Activated T-cell treated with anti-CD3 and anti-CD28 coated beads, Interleukin-2, amount 50 U/mL, for 4 hours (primary cell): ENCODE data around the gene TP53BP1. TPM values are rescaled to one million over a fixed set of nuclear protein-coding genes. Genes with fewer than 3 reads are reported as not detected.
A peak's percentile ranks its signal among the peaks of the same experiment; 100 is the strongest.
"Not testable (repeated sequence)": the region's sequence is repeated elsewhere in the genome, so short reads cannot be mapped to it uniquely, and the experiment has no call there.

Experiments used
- ATAC-seq, 2 donors: fragments of 200-7000 bp; cut with Tn5 transposase; one replicate each; pipeline ENCODE4 v1.10.0; 2021
- DNase-seq: peaks from one replicate; pipeline ENCODE4 v3.0.0-alpha.2; 2020
- H3K27me3 Mint-ChIP-seq: one replicate; pipeline ENCODE4 v1.8.0; 2021; ENCODE audit warnings: low read depth, mixed read lengths
- H3K36me3 Mint-ChIP-seq: one replicate; pipeline ENCODE4 v1.8.0; 2022; ENCODE audit warnings: mixed read lengths; ENCODE audit not compliant: insufficient read depth
- H3K4me1 Mint-ChIP-seq: one replicate; pipeline ENCODE4 v1.8.0; 2021; ENCODE audit warnings: low read depth, mixed read lengths
- H3K4me3 Mint-ChIP-seq: one replicate; pipeline ENCODE4 v1.8.0; 2021; ENCODE audit warnings: mild to moderate bottlenecking, moderate library complexity, mixed read lengths
- H3K9me3 Mint-ChIP-seq: one replicate; pipeline ENCODE4 v1.8.0; 2021; ENCODE audit warnings: mixed read lengths
- total RNA-seq, 3 donors: library from RNA; stranded (reverse); gene quantifications; one replicate each; pipeline ENCODE4 v1.2.1, GENCODE V29; 2021

TP53BP1 gene, protein sequence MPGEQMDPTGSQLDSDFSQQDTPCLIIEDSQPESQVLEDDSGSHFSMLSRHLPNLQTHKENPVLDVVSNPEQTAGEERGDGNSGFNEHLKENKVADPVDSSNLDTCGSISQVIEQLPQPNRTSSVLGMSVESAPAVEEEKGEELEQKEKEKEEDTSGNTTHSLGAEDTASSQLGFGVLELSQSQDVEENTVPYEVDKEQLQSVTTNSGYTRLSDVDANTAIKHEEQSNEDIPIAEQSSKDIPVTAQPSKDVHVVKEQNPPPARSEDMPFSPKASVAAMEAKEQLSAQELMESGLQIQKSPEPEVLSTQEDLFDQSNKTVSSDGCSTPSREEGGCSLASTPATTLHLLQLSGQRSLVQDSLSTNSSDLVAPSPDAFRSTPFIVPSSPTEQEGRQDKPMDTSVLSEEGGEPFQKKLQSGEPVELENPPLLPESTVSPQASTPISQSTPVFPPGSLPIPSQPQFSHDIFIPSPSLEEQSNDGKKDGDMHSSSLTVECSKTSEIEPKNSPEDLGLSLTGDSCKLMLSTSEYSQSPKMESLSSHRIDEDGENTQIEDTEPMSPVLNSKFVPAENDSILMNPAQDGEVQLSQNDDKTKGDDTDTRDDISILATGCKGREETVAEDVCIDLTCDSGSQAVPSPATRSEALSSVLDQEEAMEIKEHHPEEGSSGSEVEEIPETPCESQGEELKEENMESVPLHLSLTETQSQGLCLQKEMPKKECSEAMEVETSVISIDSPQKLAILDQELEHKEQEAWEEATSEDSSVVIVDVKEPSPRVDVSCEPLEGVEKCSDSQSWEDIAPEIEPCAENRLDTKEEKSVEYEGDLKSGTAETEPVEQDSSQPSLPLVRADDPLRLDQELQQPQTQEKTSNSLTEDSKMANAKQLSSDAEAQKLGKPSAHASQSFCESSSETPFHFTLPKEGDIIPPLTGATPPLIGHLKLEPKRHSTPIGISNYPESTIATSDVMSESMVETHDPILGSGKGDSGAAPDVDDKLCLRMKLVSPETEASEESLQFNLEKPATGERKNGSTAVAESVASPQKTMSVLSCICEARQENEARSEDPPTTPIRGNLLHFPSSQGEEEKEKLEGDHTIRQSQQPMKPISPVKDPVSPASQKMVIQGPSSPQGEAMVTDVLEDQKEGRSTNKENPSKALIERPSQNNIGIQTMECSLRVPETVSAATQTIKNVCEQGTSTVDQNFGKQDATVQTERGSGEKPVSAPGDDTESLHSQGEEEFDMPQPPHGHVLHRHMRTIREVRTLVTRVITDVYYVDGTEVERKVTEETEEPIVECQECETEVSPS (N-terminal part only)
- total RNA-seq: 10 to 100 TPM; 30.5 to 36.1 (median 35.3) TPM

DNA sequence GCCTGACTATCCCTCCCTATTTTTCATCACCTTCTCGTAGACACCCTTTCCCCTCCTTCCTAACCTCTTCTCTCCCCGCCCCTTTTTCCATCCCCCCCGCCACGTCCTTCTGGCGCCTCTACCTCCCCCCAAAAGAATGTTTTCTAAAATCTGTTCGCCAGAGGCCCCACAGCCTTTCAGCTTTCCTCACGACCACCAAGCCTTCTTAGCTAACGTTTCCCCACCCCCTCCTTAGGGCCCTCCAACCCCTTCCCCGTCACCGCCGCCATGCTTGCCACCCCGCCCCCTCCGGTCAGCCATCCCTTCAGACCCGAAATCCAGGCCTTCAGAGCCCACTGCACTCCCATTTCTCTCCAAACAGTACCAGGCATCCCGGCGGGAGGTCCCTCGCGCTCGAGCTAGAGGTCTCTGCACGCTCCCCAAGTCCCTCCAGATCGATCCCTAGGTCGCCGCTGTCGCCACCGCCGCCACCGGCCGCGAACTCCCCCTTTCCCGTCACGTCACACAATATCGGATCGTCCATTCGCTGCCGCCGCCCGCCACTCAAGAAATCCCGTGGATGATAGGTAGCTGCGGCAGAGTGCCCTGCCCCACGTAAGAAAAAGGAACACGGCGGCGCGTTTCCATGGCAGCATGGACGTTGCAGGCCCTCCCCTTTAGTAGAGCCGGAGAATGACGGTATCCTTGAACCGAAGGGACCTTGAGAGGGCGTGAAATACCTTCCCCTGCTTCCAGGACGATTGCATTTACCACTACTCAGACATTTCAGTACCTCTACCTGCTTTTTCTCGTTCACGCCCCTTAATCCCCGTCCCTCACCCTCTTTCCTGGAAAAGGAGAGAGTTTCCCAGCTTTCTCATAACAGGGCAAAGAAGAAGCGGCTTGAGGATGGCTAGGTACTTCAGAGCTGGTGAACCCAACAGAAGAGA lies at the start of gene TP53BP1:
Gene TP53BP1, minus strand, starts transcription at position 484 of the 929 bp plus-strand sequence. Its CDS starts 113 bp downstream, at position 371.
- no peaks in the 10 kb centered on the region for H3K27me3 Mint-ChIP-seq
- H3K36me3 Mint-ChIP-seq: peaks cover 24% of the 10 kb centered on the region
- DNase-seq: peak; percentile 91
- H3K4me1 Mint-ChIP-seq: peaks cover 29% of the 10 kb centered on the region
- no peaks in the 10 kb centered on the region for H3K9me3 Mint-ChIP-seq
- H3K4me3 Mint-ChIP-seq: peak within 1 kb of the TSS; percentile 99
- peak; percentile 100 for ATAC-seq

- DNase-seq (no peak), ATAC-seq (no peak)
- H3K36me3 Mint-ChIP-seq: no peaks in the 10 kb centered on the region
- H3K9me3 Mint-ChIP-seq: no peaks in the 10 kb centered on the region
- no peak overlapping the region for H3K4me3 Mint-ChIP-seq
- peaks cover 3% of the 10 kb centered on the region for H3K4me1 Mint-ChIP-seq
- H3K27me3 Mint-ChIP-seq: no peaks in the 10 kb centered on the region
These were observed 48.8 kb upstream of the TP53BP1 start for GRCh38 chr15:43541785-43542184.

- Mint-ChIP-seq H3K27me3 (no peaks in the 10 kb centered on the region), H3K9me3 (no peaks in the 10 kb centered on the region), H3K4me1 (peaks cover 3% of the 10 kb centered on the region), H3K4me3 (no peak overlapping the region), H3K36me3 (no peaks in the 10 kb centered on the region)
- DNase-seq (no peak), ATAC-seq (no peak)
These were observed 45.1 kb upstream of the TP53BP1 start for GRCh38 chr15:43538091-43538490.

DNA sequence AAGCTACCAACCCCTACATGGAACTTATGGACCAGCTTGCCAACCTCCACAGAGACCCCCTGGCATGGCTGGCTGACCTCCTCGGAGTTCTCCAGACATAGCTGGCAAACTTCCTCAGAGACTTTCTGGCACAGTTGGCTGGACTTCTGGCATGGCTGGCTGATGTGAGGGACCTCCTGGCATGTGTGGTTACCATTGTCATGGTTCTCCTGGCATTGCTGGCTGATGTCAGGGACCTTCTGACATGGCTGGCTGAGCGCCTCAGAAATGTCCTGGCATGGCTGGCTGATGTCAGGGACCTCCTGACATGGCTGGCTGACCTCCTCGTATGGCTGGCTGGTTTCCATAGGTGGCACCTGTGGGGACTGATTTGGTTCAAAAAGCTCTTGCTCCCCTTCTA lies 41.9 kb upstream of the TP53BP1 start:
- DNase-seq (no peak), ATAC-seq (no peak)
- no peaks in the 10 kb centered on the region for H3K4me1 Mint-ChIP-seq
- no peaks in the 10 kb centered on the region for H3K27me3 Mint-ChIP-seq
- H3K9me3 Mint-ChIP-seq: no peaks in the 10 kb centered on the region
- no peak overlapping the region for H3K4me3 Mint-ChIP-seq
- H3K36me3 Mint-ChIP-seq: no peaks in the 10 kb centered on the region

GRCh38 chr15:43532826-43533225 lies 39.9 kb upstream of the TP53BP1 start:
- H3K27me3 Mint-ChIP-seq, H3K4me1 Mint-ChIP-seq, ATAC-seq, H3K4me3 Mint-ChIP-seq, DNase-seq, H3K9me3 Mint-ChIP-seq, H3K36me3 Mint-ChIP-seq: not testable (repeated sequence)

GRCh38 chr15:43531018-43531670 lies 38.2 kb upstream of the TP53BP1 start:
- no peaks in the 10 kb centered on the region for H3K36me3 Mint-ChIP-seq
- no peak for ATAC-seq

GRCh38 chr15:43529587-43530345 lies 36.8 kb upstream of the TP53BP1 start:
- ATAC-seq (no peak), DNase-seq (no peak)
- Mint-ChIP-seq H3K4me1 (peaks cover 6% of the 10 kb centered on the region), H3K9me3 (no peaks in the 10 kb centered on the region), H3K36me3 (no peaks in the 10 kb centered on the region), H3K27me3 (no peaks in the 10 kb centered on the region), H3K4me3 (no peak overlapping the region)

More at GRCh38 chr15:43531018-43531670, 38.2 kb upstream of the TP53BP1 start:
- no peak for DNase-seq
- H3K9me3 Mint-ChIP-seq: no peaks in the 10 kb centered on the region
- H3K27me3 Mint-ChIP-seq: no peaks in the 10 kb centered on the region
- H3K4me3 Mint-ChIP-seq: no peak overlapping the region
- no peaks in the 10 kb centered on the region for H3K4me1 Mint-ChIP-seq

GRCh38 chr15:43529141-43529540 lies 36.2 kb upstream of the TP53BP1 start:
- H3K4me3 Mint-ChIP-seq: no peak overlapping the region
- no peaks in the 10 kb centered on the region for H3K9me3 Mint-ChIP-seq
- ATAC-seq (peak in 1 of 2 donors; percentile 9), DNase-seq (no peak)
- H3K4me1 Mint-ChIP-seq: peaks cover 10% of the 10 kb centered on the region
- no peaks in the 10 kb centered on the region for H3K27me3 Mint-ChIP-seq
- no peaks in the 10 kb centered on the region for H3K36me3 Mint-ChIP-seq

GRCh38 chr15:43528542-43529007 lies 35.6 kb upstream of the TP53BP1 start:
- Mint-ChIP-seq H3K36me3 (no peaks in the 10 kb centered on the region), H3K4me3 (no peak overlapping the region), H3K27me3 (no peaks in the 10 kb centered on the region), H3K9me3 (no peaks in the 10 kb centered on the region), H3K4me1 (peaks cover 10% of the 10 kb centered on the region)
- no peak for ATAC-seq
- no peak for DNase-seq

- no peak for DNase-seq
- no peak for ATAC-seq
These were observed 35.0 kb upstream of the TP53BP1 start for GRCh38 chr15:43527802-43528541.

DNA sequence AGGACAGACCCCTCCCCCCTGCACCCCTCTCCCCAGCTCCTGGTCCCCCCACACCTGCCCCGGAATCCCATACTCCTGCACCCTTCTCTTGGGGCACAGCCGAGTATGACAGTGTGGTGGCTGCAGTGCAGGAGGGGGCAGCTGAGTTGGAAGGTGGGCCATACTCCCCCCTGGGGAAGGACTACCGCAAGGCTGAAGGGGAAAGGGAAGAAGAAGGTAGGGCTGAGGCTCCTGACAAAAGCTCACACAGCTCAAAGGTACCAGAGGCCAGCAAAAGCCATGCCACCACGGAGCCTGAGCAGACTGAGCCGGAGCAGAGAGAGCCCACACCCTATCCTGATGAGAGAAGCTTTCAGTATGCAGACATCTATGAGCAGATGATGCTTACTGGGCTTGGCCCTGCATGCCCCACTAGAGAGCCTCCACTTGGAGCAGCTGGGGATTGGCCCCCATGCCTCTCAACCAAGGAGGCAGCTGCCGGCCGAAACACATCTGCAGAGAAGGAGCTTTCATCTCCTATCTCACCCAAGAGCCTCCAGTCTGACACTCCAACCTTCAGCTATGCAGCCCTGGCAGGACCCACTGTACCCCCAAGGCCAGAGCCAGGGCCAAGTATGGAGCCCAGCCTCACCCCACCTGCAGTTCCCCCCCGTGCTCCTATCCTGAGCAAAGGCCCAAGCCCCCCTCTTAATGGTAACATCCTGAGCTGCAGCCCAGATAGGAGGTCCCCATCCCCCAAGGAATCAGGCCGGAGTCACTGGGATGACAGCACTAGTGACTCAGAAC lies 34.3 kb upstream of the TP53BP1 start:
- ATAC-seq (no peak), DNase-seq (no peak)
- Mint-ChIP-seq H3K27me3 (no peaks in the 10 kb centered on the region), H3K9me3 (no peaks in the 10 kb centered on the region), H3K4me3 (no peak overlapping the region), H3K4me1 (peaks cover 10% of the 10 kb centered on the region), H3K36me3 (no peaks in the 10 kb centered on the region)

More at GRCh38 chr15:43527802-43528541, 35.0 kb upstream of the TP53BP1 start:
- H3K36me3 Mint-ChIP-seq: no peaks in the 10 kb centered on the region
- H3K9me3 Mint-ChIP-seq: no peaks in the 10 kb centered on the region
- no peak overlapping the region for H3K4me3 Mint-ChIP-seq
- H3K27me3 Mint-ChIP-seq: no peaks in the 10 kb centered on the region
- H3K4me1 Mint-ChIP-seq: peaks cover 10% of the 10 kb centered on the region
